ENCODE measurements around the gene GAS2L2.

DNA sequence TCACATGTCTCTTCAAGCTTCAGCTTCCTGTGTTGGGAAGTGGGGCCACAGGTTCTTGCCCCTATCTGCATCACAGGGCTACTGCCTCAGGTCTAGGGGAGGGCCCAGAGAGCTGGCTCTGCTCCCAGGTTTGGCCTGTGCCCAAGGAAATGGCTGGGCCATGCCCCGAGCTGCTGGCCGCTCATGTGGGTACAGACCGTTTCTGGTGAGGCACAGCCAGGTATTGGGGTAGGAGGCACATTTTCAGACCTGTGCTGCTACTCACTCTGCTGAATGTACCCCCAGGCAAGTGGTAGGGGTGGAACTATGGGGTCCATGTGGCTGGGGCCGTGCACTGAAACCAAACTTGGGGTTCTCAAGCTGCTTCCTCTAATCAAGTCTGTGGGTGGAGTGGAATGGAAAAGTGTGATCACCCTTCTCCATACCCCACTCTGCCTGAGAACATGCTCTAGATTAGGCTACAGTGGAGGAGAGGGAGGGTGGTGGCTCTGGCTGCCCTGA lies 4.6 kb downstream of the GAS2L2 start:
- TF ChIP-seq, protein P1, sequence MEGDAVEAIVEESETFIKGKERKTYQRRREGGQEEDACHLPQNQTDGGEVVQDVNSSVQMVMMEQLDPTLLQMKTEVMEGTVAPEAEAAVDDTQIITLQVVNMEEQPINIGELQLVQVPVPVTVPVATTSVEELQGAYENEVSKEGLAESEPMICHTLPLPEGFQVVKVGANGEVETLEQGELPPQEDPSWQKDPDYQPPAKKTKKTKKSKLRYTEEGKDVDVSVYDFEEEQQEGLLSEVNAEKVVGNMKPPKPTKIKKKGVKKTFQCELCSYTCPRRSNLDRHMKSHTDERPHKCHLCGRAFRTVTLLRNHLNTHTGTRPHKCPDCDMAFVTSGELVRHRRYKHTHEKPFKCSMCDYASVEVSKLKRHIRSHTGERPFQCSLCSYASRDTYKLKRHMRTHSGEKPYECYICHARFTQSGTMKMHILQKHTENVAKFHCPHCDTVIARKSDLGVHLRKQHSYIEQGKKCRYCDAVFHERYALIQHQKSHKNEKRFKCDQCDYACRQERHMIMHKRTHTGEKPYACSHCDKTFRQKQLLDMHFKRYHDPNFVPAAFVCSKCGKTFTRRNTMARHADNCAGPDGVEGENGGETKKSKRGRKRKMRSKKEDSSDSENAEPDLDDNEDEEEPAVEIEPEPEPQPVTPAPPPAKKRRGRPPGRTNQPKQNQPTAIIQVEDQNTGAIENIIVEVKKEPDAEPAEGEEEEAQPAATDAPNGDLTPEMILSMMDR (IDR thresholded peaks at IDR 0.05; ENCODE audit: low read depth, low read length), result no peak
- TF ChIP-seq EZH2phosphoT487 (IDR thresholded peaks at IDR 0.05; ENCODE audit: low read depth), result no peak
